H9 (cell line): ENCODE measurements around the gene TMEM135. TPM values are rescaled to one million over a fixed set of nuclear protein-coding genes. Genes with fewer than 3 reads are reported as not detected.

Source experiments
- DNase-seq: peaks from one replicate; pipeline ENCODE4 v3.0.0-alpha.2; 2017
- H2AFZ ChIP-seq: one replicate; pipeline ENCODE4 v1.6.1; 2013; ENCODE audit warnings: mild to moderate bottlenecking, low read length, control low read depth, moderate library complexity
- H2AK5ac ChIP-seq: 2 replicates; pipeline ENCODE4 v1.6.1; 2013; ENCODE audit warnings: low read length, control low read depth, mixed read lengths; ENCODE audit not compliant: insufficient read length
- H2BK120ac ChIP-seq: one replicate; pipeline ENCODE4 v1.6.1; 2013; ENCODE audit warnings: low read depth, mild to moderate bottlenecking, low read length, control low read depth, inconsistent platforms; ENCODE audit not compliant: poor library complexity, severe bottlenecking
- H2BK12ac ChIP-seq: 2 replicates; pipeline ENCODE4 v1.6.1; 2013; ENCODE audit warnings: low read length, control low read depth, mixed read lengths, low read depth; ENCODE audit not compliant: insufficient read length
- H2BK15ac ChIP-seq: 2 replicates; pipeline ENCODE4 v1.6.1; 2013; ENCODE audit warnings: low read depth, low read length, control low read depth
- H2BK20ac ChIP-seq: one replicate; pipeline ENCODE4 v1.6.1; 2013; ENCODE audit warnings: low read depth, mild to moderate bottlenecking, low read length, control low read depth, inconsistent platforms; ENCODE audit not compliant: poor library complexity, severe bottlenecking
- H2BK5ac ChIP-seq: 2 replicates; pipeline ENCODE4 v1.6.1; 2013; ENCODE audit warnings: low read length, control low read depth, mixed read lengths; ENCODE audit not compliant: insufficient read length
- H3K14ac ChIP-seq: 2 replicates; pipeline ENCODE4 v1.6.1; 2013; ENCODE audit warnings: low read length, control low read depth; ENCODE audit not compliant: insufficient read depth
- H3K18ac ChIP-seq: 2 replicates; pipeline ENCODE4 v1.6.1; 2013; ENCODE audit warnings: low read depth, mild to moderate bottlenecking, mixed read lengths, low read length, control low read depth; ENCODE audit not compliant: insufficient read length
- H3K23ac ChIP-seq: 2 replicates; pipeline ENCODE4 v1.6.1; 2013; ENCODE audit warnings: low read length, control low read depth, mixed read lengths, low read depth; ENCODE audit not compliant: insufficient read length
- H3K23me2 ChIP-seq: 2 replicates; pipeline ENCODE4 v1.6.1; 2013; ENCODE audit warnings: low read depth, mild to moderate bottlenecking, mixed read lengths, low read length, control low read depth; ENCODE audit not compliant: insufficient read length, poor library complexity, severe bottlenecking
- H3K27ac ChIP-seq: 2 replicates; pipeline ENCODE4 v1.5.1; 2013; ENCODE audit warnings: low read length, control low read depth, mixed read lengths, low read depth; ENCODE audit not compliant: insufficient read length
- H3K27me3 ChIP-seq: 2 replicates; pipeline ENCODE4 v1.6.1; 2013; ENCODE audit warnings: low read length, control low read depth, inconsistent platforms; ENCODE audit not compliant: insufficient read depth
- H3K4ac ChIP-seq: 2 replicates; pipeline ENCODE4 v1.6.1; 2013; ENCODE audit warnings: low read depth, mild to moderate bottlenecking, control low read depth, inconsistent platforms, low read length, moderate library complexity
- H3K4me1 ChIP-seq: 2 replicates; pipeline ENCODE4 v1.6.1; 2013; ENCODE audit warnings: low read length, control low read depth, inconsistent platforms; ENCODE audit not compliant: insufficient read depth
- H3K4me2 ChIP-seq: 2 replicates; pipeline ENCODE4 v1.6.1; 2013; ENCODE audit warnings: low read length, control low read depth, mixed read lengths; ENCODE audit not compliant: insufficient read length, insufficient read depth
- H3K56ac ChIP-seq: 2 replicates; pipeline ENCODE4 v1.6.1; 2013; ENCODE audit warnings: low read depth, mild to moderate bottlenecking, mixed read lengths, low read length, control low read depth; ENCODE audit not compliant: insufficient read length
- H3K79me1 ChIP-seq: 2 replicates; pipeline ENCODE4 v1.6.1; 2013; ENCODE audit warnings: low read depth, mild to moderate bottlenecking, moderate library complexity, low read length, control low read depth, inconsistent platforms; ENCODE audit not compliant: insufficient read depth, poor library complexity, severe bottlenecking
- H3K79me2 ChIP-seq: 2 replicates; pipeline ENCODE4 v1.6.1; 2013; ENCODE audit warnings: low read length, control low read depth, inconsistent platforms; ENCODE audit not compliant: insufficient read depth
- H3K9ac ChIP-seq: 2 replicates; pipeline ENCODE4 v1.6.1; 2013; ENCODE audit warnings: low read length, control low read depth, mixed read lengths; ENCODE audit not compliant: insufficient read length; ENCODE audit errors: extremely low read depth
- H3K9me3 ChIP-seq: one replicate; pipeline ENCODE4 v1.6.1; 2013; ENCODE audit warnings: low read depth, low read length, inconsistent platforms; ENCODE audit not compliant: control insufficient read depth
- H3T11ph ChIP-seq: one replicate; pipeline ENCODE4 v1.6.1; 2013; ENCODE audit warnings: mild to moderate bottlenecking, low read length, control low read depth, inconsistent platforms
- H4K20me1 ChIP-seq: one replicate; pipeline ENCODE4 v1.6.1; 2013; ENCODE audit not compliant: control insufficient read depth, insufficient read length, insufficient read depth
- H4K5ac ChIP-seq: 2 replicates; pipeline ENCODE4 v1.6.1; 2013; ENCODE audit warnings: low read depth, mild to moderate bottlenecking, mixed read lengths, low read length, control low read depth; ENCODE audit not compliant: insufficient read length
- H4K8ac ChIP-seq: replicated peaks from 2 replicates; pipeline ENCODE4 v1.6.1; 2013; ENCODE audit warnings: low read length, control low read depth, mixed read lengths, low read depth; ENCODE audit not compliant: insufficient read length
- H4K91ac ChIP-seq: 2 replicates; pipeline ENCODE4 v1.6.1; 2013; ENCODE audit warnings: low read depth, mild to moderate bottlenecking, moderate library complexity, mixed read lengths, low read length, control low read depth; ENCODE audit not compliant: insufficient read length
- H3K27ac Mint-ChIP-seq, 3 experiments: 2 replicates in 2 of 3; 3 replicates in 1 of 3; pipeline ENCODE4 v1.8.0; 2020 to 2021; ENCODE audit warnings: mixed read lengths in 3 of 3, mild to moderate bottlenecking in 1 of 3, moderate library complexity in 1 of 3
- H3K27me3 Mint-ChIP-seq: 2 replicates; pipeline ENCODE4 v1.8.0; 2021; ENCODE audit warnings: low read depth, mild to moderate bottlenecking, moderate library complexity, mixed read lengths
- H3K36me3 Mint-ChIP-seq, 3 experiments: 2 replicates in 2 of 3; 3 replicates in 1 of 3; pipeline ENCODE4 v1.8.0; 2020 to 2021; ENCODE audit warnings: low read depth in 3 of 3, mixed read lengths in 3 of 3; ENCODE audit not compliant: insufficient read depth in 1 of 3
- H3K4me1 Mint-ChIP-seq, 2 experiments: 2 replicates each; pipeline ENCODE4 v1.8.0; 2020; ENCODE audit warnings: mixed read lengths in 2 of 2
- H3K4me3 Mint-ChIP-seq, 2 experiments: 2 replicates in 1 of 2; 3 replicates in 1 of 2; pipeline ENCODE4 v1.8.0; 2020 to 2021; ENCODE audit warnings: mild to moderate bottlenecking in 2 of 2, mixed read lengths in 2 of 2, moderate library complexity in 1 of 2
- H3K9me3 Mint-ChIP-seq, 2 experiments: 2 replicates in 1 of 2; 3 replicates in 1 of 2; pipeline ENCODE4 v1.8.0; 2020; ENCODE audit warnings: mild to moderate bottlenecking in 2 of 2, mixed read lengths in 2 of 2, moderate library complexity in 1 of 2
- CTCF ChIP-seq: fragments of 200-600 bp; sonication (generic); conservative IDR thresholded peaks from 3 replicates; pipeline ENCODE4 v1.8.0; 2021; ENCODE audit warnings: antibody characterized with exemption, mild to moderate bottlenecking
- WGBS: extraction: QIAGEN DNeasy Blood & Tissue Kit; methylation state at CpG from one replicate; pipeline ENCODE4 v1.1.7; 2013; ENCODE audit warnings: missing lambda C conversion rate, low lambda C conversion rate, mixed read lengths; ENCODE audit not compliant: insufficient read length; ENCODE audit errors: extremely low coverage; 5-methylcytosine and 5-hydroxymethylcytosine counted together
- total RNA-seq: library from RNA; stranded (reverse); gene quantifications from 2 replicates; pipeline ENCODE4 v1.2.1, GENCODE V29; 2021

The TMEM135 gene
- total RNA-seq, 1 experiment from 2014 or later: 25.2 TPM

- Histone ChIP-seq H3K4me2 (no peak overlapping the region), H3K23ac (no peak overlapping the region), H2BK120ac (no peak overlapping the region), H4K20me1 (no peaks in the 10 kb centered on the region), H3K4me1 (peaks cover 2% of the 10 kb centered on the region; the same call in 1 of the 2 replicates), H3K27me3 (no peaks in the 10 kb centered on the region), H4K91ac (no peak overlapping the region), H3K56ac (no peak overlapping the region), H3K4ac (no peak overlapping the region), H3K79me1 (no peaks in the 10 kb centered on the region), H3K79me2 (no peaks in the 10 kb centered on the region), H2BK20ac (no peak overlapping the region), H2BK12ac (no peak overlapping the region), H2BK5ac (no peak overlapping the region), H3K9me3 (no peaks in the 10 kb centered on the region), H3K23me2 (no peaks in the 10 kb centered on the region), H4K8ac (no peak overlapping the region), H4K5ac (no peak overlapping the region), H3T11ph (no peak overlapping the region), H3K27ac (no peak overlapping the region), H2AK5ac (no peak overlapping the region), H2AFZ (no peak overlapping the region), H3K14ac (no peak overlapping the region), H3K18ac (no peak overlapping the region), H2BK15ac (no peak overlapping the region), H3K9ac (no peak overlapping the region)
- Mint-ChIP-seq H3K36me3 (no peaks in the 10 kb centered on the region), H3K4me3 (no peak overlapping the region), H3K27me3 (no peaks in the 10 kb centered on the region), H3K27ac (peak overlapping the region in 1 of 3 experiments; percentile 41; a peak in 1 of 7 replicates), H3K4me1 (peaks cover 60 to 66% of the 10 kb centered on the region in 2 experiments), H3K9me3 (no peaks in the 10 kb centered on the region)
- DNase-seq: no peak
- no peak for TF ChIP-seq CTCF
- whole genome bisulfite sequencing: no CpG with 5 or more reads among the region's 1 CpG
These were observed 257.5 kb downstream of the TMEM135 start for GRCh38 chr11:87295237-87295636.
